DND-41 (cell line): ENCODE results near the gene MON1A.
A peak's percentile ranks its signal among the peaks of the same experiment; 100 is the strongest.
"Not testable (repeated sequence)": the region's sequence is repeated elsewhere in the genome, so short reads cannot be mapped to it uniquely, and the experiment has no call there.

Experiments
- ATAC-seq: fragments of 200-7000 bp; cut with Tn5 transposase; 3 replicates; pipeline ENCODE4 v1.9.1; 2021; ENCODE audit warnings: low read depth; ENCODE audit not compliant: insufficient read depth
- DNase-seq: peaks from one replicate; pipeline ENCODE4 v3.0.0-alpha.2; 2020
- H2AFZ ChIP-seq: 2 replicates; pipeline ENCODE4 v1.6.0; 2012; ENCODE audit warnings: low read depth, low read length
- H3K27ac ChIP-seq: 2 replicates; pipeline ENCODE4 v1.5.1; 2012; ENCODE audit warnings: low read length, inconsistent platforms
- H3K27me3 ChIP-seq: fragments of 200-600 bp; sonication (generic); 2 replicates; pipeline ENCODE4 v1.6.0; 2012; ENCODE audit warnings: low read length, mild to moderate bottlenecking, inconsistent platforms; ENCODE audit not compliant: insufficient read depth, poor library complexity
- H3K36me3 ChIP-seq: 2 replicates; pipeline ENCODE4 v1.5.1; 2012; ENCODE audit warnings: low read length, inconsistent platforms; ENCODE audit not compliant: insufficient read depth
- H3K4me1 ChIP-seq: 2 replicates; pipeline ENCODE4 v1.5.1; 2012; ENCODE audit warnings: mild to moderate bottlenecking, low read length; ENCODE audit not compliant: insufficient read depth
- H3K4me2 ChIP-seq: 2 replicates; pipeline ENCODE4 v1.6.0; 2012; ENCODE audit warnings: mild to moderate bottlenecking, moderate library complexity, low read length, inconsistent platforms; ENCODE audit not compliant: insufficient read depth
- H3K4me3 ChIP-seq, 2 experiments: fragments of 200-600 bp in 1 of 2; shearing (Covaris generic) in 1 of 2; 2 replicates each; pipeline ENCODE4 v1.5.1; 2012 to 2016; ENCODE audit warnings: inconsistent platforms in 2 of 2, low read length in 2 of 2, mild to moderate bottlenecking in 2 of 2, low read depth in 1 of 2, moderate library complexity in 1 of 2
- H3K79me2 ChIP-seq: 2 replicates; pipeline ENCODE4 v1.6.0; 2012; ENCODE audit warnings: low read length, inconsistent platforms; ENCODE audit not compliant: insufficient read depth
- H3K9ac ChIP-seq: 2 replicates; pipeline ENCODE4 v1.6.0; 2012; ENCODE audit warnings: low read depth, mild to moderate bottlenecking, inconsistent platforms, low read length, moderate library complexity
- H3K9me3 ChIP-seq: 2 replicates; pipeline ENCODE4 v1.5.1; 2012; ENCODE audit warnings: low read length, moderate library complexity, mild to moderate bottlenecking, inconsistent platforms; ENCODE audit not compliant: insufficient read depth, severe bottlenecking
- H4K20me1 ChIP-seq: 2 replicates; pipeline ENCODE4 v1.6.0; 2012; ENCODE audit warnings: low read length; ENCODE audit not compliant: insufficient read depth
- EZH2 ChIP-seq: IDR thresholded peaks from 3 replicates; pipeline ENCODE4 v1.6.1; 2012; ENCODE audit warnings: borderline replicate concordance, low read depth, mild to moderate bottlenecking, moderate library complexity, low read length, inconsistent platforms; ENCODE audit not compliant: severe bottlenecking
- TF ChIP-seq, protein P1 (sequence below): IDR thresholded peaks from 2 replicates; pipeline ENCODE4 v1.5.1; 2012; ENCODE audit warnings: borderline replicate concordance, low read length, moderate library complexity, mild to moderate bottlenecking; ENCODE audit not compliant: poor library complexity, severe bottlenecking; ENCODE audit errors: extremely low read depth

Gene MON1A

DNA sequence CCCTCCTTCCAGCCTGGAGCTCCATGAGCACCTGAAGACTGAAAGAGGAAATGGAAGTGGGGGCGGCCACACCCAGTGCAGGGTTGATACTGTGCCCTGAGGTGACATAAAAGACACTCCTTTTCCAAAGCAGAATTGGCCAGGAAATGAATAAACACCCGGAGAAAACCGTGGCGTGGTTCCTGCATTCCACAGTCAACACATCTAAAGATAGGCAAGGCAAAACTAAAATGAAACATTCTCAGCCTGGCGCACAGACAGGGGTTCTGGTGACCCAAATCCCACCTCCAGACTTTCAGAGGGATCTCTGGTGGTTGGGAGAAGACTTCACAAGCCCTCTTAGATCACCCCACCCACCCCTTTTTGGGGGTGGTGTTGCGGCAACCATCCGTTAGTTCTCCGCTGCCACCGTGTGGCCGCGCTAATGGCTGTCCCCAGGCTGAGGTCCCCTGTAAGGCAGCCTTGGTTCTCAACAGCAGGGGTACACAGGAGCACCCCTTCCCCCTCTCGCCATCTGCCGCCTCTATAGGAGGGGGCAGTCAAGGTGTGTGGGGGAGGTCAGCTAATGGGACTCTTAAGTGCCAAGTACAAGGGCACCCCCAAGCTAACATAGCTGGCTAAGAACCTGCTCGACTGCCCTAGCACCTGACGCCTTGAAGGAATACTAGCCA, 23.4 kb downstream of the MON1A start:
- DNase-seq (peak; percentile 31), ATAC-seq (peak; percentile 51)
- H3K4me3 ChIP-seq = no peak overlapping the region
- H3K27me3 ChIP-seq = no peaks in the 10 kb centered on the region
- H4K20me1 ChIP-seq = no peaks in the 10 kb centered on the region
- no peak overlapping the region for H2AFZ ChIP-seq
- peaks cover 9% of the 10 kb centered on the region for H3K4me1 ChIP-seq
- H3K9ac ChIP-seq = no peak overlapping the region
- H3K36me3 ChIP-seq = peaks cover 30% of the 10 kb centered on the region
- H3K4me2 ChIP-seq = no peak overlapping the region
- H3K79me2 ChIP-seq = no peaks in the 10 kb centered on the region
- no peaks in the 10 kb centered on the region for H3K9me3 ChIP-seq
- H3K27ac ChIP-seq = no peak overlapping the region
- TF ChIP-seq EZH2 = no peak
- TF ChIP-seq, protein P1, sequence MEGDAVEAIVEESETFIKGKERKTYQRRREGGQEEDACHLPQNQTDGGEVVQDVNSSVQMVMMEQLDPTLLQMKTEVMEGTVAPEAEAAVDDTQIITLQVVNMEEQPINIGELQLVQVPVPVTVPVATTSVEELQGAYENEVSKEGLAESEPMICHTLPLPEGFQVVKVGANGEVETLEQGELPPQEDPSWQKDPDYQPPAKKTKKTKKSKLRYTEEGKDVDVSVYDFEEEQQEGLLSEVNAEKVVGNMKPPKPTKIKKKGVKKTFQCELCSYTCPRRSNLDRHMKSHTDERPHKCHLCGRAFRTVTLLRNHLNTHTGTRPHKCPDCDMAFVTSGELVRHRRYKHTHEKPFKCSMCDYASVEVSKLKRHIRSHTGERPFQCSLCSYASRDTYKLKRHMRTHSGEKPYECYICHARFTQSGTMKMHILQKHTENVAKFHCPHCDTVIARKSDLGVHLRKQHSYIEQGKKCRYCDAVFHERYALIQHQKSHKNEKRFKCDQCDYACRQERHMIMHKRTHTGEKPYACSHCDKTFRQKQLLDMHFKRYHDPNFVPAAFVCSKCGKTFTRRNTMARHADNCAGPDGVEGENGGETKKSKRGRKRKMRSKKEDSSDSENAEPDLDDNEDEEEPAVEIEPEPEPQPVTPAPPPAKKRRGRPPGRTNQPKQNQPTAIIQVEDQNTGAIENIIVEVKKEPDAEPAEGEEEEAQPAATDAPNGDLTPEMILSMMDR = peak; percentile 53

DNA sequence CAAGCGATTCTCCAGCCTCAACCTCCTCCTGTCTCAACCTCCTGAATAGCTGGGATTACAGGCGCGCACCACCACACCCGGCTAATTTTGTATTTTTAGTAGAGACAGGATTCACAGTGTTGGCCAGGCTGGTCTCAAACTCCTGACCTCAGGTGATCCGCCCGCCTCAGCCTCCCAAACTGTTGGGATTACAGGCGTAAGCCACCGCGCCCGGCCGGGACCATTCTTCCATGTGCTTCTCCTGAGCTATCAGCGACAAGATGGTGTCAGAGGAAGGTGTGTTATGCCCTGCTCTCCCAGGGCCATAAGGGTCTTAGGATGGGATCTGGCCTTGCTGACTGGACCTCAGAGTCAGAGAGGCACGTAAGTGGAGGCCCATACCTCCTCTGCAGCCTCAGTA, 25.2 kb downstream of the MON1A start:
- not testable (repeated sequence) for H4K20me1 ChIP-seq, H3K4me2 ChIP-seq, H3K9me3 ChIP-seq, H3K79me2 ChIP-seq, H3K9ac ChIP-seq, DNase-seq, H3K27me3 ChIP-seq, H3K27ac ChIP-seq, H3K4me3 ChIP-seq, ATAC-seq, H2AFZ ChIP-seq
- Histone ChIP-seq H3K36me3 (peaks cover 14% of the 10 kb centered on the region), H3K4me1 (peaks cover 12% of the 10 kb centered on the region)

DNA sequence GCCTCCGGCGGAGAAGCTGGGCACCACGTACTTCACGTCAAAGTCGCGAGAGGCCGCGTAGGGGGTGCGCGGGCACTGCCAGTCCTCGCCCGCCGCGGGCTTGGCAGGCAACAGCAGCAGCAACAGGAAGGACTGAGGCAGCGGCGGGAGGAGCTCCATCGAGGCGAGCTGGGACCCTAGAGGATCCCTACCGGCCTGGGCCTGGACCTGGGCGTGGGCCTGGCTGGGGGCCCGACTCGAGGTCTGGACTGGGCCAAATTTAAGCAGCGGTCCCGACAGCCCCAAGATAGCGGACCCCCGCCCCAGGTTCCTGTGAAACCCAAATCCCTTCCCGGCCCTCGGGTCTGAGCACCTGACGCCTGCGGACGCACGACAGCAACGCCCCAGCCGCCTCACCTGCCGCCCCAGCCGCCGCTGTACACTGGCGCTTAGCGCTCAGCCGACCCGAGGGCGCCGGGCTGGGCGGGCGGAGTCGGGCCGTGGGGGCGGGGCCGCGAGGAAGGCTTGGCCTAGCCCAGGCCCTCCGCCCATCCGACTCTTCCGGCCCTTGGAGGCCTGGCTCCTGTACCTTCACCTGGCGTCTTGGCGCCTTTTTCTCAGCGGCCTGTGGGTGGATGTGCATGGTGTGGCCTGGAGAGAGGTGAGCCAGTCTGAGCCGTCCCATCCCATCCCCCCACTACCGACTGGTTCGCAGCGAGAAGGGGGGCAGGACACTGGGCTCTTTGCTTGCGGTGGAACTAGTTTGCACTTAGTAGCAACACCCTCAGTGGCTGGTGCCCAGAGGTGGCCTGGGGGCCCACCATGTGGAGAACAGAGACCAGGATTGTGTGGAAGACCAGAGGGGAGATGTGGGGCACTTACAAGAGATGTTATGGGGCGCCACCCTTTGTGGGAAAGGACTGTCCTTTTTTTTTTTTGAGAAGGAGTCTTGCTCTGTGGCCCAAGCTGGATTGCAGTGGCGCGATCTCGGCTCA, 25.9 kb downstream of the MON1A start, which contains the start of gene MST1R:
MST1R (minus strand) TSS at position 423 of the 974 bp plus-strand sequence; CDS start at position 159, 264 bp downstream.
- DNase-seq = no peak
- no peaks in the 10 kb centered on the region for H3K79me2 ChIP-seq
- no peaks in the 10 kb centered on the region for H3K27me3 ChIP-seq
- no peak within 1 kb of the TSS for H2AFZ ChIP-seq
- ATAC-seq = no peak
- no peak within 1 kb of the TSS for H3K27ac ChIP-seq
- no peak within 1 kb of the TSS for H3K9ac ChIP-seq
- H3K36me3 ChIP-seq = peaks cover 7% of the 10 kb centered on the region
- H3K4me3 ChIP-seq = no peak within 1 kb of the TSS
- no peaks in the 10 kb centered on the region for H3K9me3 ChIP-seq
- H3K4me2 ChIP-seq = no peak within 1 kb of the TSS
- H3K4me1 ChIP-seq = peaks cover 12% of the 10 kb centered on the region
- TF ChIP-seq, protein P1 = no peak
- TF ChIP-seq EZH2 = no peak
- H4K20me1 ChIP-seq = no peaks in the 10 kb centered on the region
